ENCODE results near the gene NLRP6.
"Not testable (repeated sequence)": the region's sequence is repeated elsewhere in the genome, so short reads cannot be mapped to it uniquely, and the experiment has no call there.

NLRP6 gene

GRCh38 chr11:278001-278951 is at the start of gene NLRP6:
TSS of gene NLRP6 (plus strand) at chr11:278407. CDS start at chr11:278570, 163 bp downstream.
- Mint-ChIP-seq H3K27me3 (no peaks in the 10 kb centered on the region), H3K9me3 (ENCODE audit: low read depth) (peaks cover 9% of the 10 kb centered on the region), H3K4me3 (peak within 1 kb of the TSS; percentile 89), H3K4me1 (ENCODE audit: low read depth) (peaks cover 51% of the 10 kb centered on the region), H3K36me3 (peaks cover 12% of the 10 kb centered on the region), H3K27ac (peak within 1 kb of the TSS; percentile 97)

GRCh38 chr11:230431-230830 is 47.8 kb upstream of the NLRP6 start:
- H3K27me3 Mint-ChIP-seq = no peaks in the 10 kb centered on the region
- H3K36me3 Mint-ChIP-seq = no peaks in the 10 kb centered on the region
- no peak overlapping the region for H3K4me3 Mint-ChIP-seq
- H3K27ac Mint-ChIP-seq = peak overlapping the region; percentile 46
- H3K4me1 Mint-ChIP-seq (ENCODE audit: low read depth) = peaks cover 28% of the 10 kb centered on the region
- no peaks in the 10 kb centered on the region for H3K9me3 Mint-ChIP-seq (ENCODE audit: low read depth)

DNA sequence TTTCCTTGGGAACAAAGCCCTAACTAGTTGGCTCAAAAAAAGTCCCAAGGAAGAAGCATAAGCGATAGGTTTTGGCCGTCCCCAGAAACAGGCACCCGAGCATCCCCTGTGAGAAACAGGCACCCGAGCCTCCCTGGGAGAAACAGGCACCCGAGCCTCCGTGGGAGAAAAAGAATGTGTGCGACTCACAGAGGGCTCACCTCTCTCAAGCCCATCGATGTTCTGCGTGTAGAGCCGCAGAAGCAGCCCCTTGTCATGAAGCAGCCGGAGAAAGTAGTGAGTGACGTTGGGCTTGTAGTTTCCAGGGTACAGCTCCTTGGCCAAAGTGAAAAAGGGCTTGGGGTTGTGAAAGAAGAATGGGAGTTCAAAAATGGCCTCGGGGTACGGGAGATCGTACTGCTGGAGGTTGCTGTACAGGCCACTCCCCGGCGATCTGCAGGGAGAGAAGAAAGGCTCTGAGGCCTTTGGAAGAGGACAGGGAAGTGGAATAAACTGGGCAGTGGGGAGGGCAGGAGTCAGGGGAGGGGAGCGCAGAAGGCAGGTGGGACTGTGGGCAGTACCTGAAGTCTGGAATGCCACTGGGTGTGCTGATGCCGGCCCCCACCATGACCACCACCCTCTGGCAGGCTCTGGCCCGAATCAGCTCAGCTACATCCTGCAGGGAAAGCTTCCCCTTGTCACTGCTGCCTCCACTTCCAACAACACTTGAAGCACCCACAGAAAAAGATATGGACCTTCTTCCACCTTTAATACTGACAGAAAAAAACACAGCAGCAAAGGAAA is 45.2 kb upstream of the NLRP6 start:
- Mint-ChIP-seq H3K27me3 (no peaks in the 10 kb centered on the region), H3K27ac (peak overlapping the region; percentile 59), H3K36me3 (no peaks in the 10 kb centered on the region), H3K4me1 (ENCODE audit: low read depth) (peaks cover 29% of the 10 kb centered on the region), H3K9me3 (ENCODE audit: low read depth) (no peaks in the 10 kb centered on the region), H3K4me3 (no peak overlapping the region)

DNA sequence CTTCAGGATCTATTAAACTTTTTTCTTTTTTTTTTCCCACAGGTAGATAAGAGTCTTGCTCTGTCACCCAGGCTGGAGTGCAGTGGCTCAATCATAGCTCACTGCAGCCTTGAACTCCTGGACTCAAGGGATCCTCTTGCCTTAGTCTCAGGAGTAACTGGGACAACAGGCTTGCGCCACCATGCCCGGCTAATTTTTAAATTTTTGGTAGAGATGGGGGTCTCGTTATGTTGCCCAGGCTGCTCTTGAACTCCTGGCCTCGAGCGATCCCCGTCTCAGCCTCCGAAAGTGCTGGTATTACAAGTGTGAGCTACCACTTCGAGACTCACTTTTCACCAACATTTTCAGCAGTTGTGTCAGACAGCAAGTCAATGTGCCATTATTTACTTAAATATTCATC is 43.0 kb upstream of the NLRP6 start:
- Mint-ChIP-seq H3K27ac (peak overlapping the region; percentile 97), H3K9me3 (ENCODE audit: low read depth) (no peaks in the 10 kb centered on the region), H3K4me3 (peak overlapping the region; percentile 88), H3K4me1 (ENCODE audit: low read depth) (peaks cover 41% of the 10 kb centered on the region), H3K36me3 (no peaks in the 10 kb centered on the region), H3K27me3 (no peaks in the 10 kb centered on the region)

- Mint-ChIP-seq H3K9me3 (ENCODE audit: low read depth) (no peaks in the 10 kb centered on the region), H3K4me3 (peak overlapping the region; percentile 88), H3K27me3 (no peaks in the 10 kb centered on the region), H3K27ac (peak overlapping the region; percentile 97), H3K36me3 (peaks cover 2% of the 10 kb centered on the region), H3K4me1 (ENCODE audit: low read depth) (peaks cover 45% of the 10 kb centered on the region)
These were observed 42.6 kb upstream of the NLRP6 start for GRCh38 chr11:235609-235996.

DNA sequence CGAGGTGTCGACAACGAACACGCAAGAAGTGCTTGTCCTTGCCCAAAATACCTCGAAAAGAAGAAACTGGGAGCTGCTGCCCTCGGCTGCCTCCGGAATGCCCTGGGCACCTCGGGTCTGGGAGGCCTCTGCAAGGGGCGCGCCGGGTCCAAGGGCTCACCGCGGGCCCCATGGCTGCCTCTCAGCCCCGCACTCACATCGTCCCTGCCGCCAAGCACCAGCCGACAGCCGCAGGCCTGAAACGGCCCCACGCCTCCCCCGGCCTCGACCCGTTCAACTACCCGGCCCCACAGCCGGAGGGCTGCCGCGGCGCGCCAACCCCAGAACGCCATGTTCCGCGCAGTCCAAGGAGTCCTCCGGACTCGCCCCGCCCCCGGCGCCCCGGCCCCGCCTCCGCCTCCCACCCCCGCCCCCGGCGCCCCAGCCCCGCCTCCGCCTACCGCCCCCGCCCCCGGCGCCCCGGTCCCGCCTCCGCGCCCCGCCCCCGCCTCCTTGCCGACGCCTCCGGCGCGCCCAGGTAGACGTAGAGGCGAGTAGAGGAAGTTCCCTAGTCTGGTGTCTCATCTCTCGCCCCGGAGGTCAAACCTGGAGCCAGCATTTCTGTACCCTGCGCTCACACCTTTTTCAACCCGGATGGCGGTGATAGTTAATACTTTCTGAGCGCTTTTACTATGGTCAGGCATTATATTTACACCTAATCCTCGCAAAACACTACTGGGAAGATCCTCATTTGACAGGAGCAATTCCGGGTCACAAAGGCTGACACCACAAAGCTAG is 42.0 kb upstream of the NLRP6 start, which contains the start of gene SIRT3:
TSS of gene SIRT3 (minus strand) at position 346 of the 777 bp plus-strand sequence. CDS start at position 332, 14 bp downstream.
- Mint-ChIP-seq H3K4me1 (ENCODE audit: low read depth) (peaks cover 47% of the 10 kb centered on the region), H3K36me3 (peaks cover 2% of the 10 kb centered on the region), H3K27ac (peak within 1 kb of the TSS; percentile 99), H3K27me3 (no peaks in the 10 kb centered on the region), H3K4me3 (peak within 1 kb of the TSS; percentile 94), H3K9me3 (ENCODE audit: low read depth) (no peaks in the 10 kb centered on the region)

DNA sequence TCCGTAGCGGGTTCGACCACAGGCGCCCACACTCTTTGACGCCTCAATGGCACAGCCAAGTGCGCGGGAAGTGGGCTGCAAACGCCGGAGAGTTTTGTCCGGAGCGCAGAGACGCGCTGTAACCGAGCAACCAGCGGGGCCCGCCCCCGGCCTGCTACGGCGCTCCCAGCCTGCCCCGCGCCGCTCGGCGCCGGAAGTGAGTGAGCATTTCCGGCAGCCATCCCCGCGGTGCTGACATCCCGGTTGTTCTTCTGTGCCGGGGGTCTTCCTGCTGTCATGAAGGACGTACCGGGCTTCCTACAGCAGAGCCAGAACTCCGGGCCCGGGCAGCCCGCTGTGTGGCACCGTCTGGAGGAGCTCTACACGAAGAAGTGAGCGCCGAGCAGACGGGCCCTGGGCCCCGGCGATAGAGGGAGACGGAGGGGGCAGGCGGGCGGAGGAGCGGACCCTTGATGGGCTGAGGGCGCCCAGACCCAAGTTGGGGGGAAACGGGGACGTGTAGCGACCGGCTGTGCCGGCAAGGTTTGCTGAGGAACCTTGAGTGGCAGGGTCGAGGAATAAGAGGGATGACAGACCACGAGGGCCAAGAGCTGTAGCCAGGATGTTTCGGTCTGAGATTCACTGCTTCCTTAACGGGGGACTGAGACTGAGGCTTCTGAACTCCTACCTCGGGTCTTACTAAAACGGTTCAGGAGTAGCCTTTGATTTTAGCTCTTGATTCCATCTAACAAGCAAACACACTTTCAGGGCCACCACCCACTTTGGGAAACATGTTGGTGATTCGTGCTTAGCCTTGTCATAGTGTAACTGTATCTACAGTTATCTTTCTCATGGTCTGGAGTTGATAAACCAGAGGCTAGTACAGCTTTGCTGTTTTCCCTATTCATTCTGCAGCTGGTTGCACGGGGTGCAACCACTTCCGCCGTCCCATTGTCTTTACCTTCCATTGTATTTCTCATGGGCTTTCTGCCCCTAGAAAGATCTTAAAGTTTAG is 41.1 kb upstream of the NLRP6 start, which contains the start of gene PSMD13:
TSS of gene PSMD13 (plus strand) at position 203 of the 994 bp plus-strand sequence. CDS start at position 277, 74 bp downstream.
- Mint-ChIP-seq H3K9me3 (ENCODE audit: low read depth) (no peaks in the 10 kb centered on the region), H3K27me3 (no peaks in the 10 kb centered on the region), H3K4me3 (peak within 1 kb of the TSS; percentile 94), H3K27ac (peak within 1 kb of the TSS; percentile 99), H3K4me1 (ENCODE audit: low read depth) (peaks cover 56% of the 10 kb centered on the region), H3K36me3 (peaks cover 9% of the 10 kb centered on the region)

DNA sequence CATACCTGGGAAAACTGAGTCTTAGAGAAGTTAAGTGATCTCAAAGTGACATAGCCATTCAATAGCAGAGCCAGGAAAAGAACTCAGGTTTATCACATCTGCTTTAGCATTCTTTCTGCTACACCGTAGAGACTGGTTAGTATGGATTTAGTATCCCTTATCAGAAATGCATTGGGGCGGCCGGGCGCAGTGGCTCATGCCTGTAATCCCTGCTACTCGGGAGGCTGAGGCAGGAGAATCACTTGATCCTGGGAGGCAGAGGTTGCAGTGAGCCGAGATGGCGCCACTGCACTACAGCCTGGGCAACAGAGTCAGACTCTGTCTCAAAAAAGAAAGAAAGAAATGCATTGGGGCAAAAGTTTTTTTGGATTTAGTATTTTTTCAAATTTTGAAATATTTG is 39.9 kb upstream of the NLRP6 start:
- not testable (repeated sequence) for H3K27me3 Mint-ChIP-seq; H3K9me3 Mint-ChIP-seq (ENCODE audit: low read depth)
- peak overlapping the region; percentile 99 for H3K27ac Mint-ChIP-seq
- peaks cover 13% of the 10 kb centered on the region for H3K36me3 Mint-ChIP-seq
- peak overlapping the region; percentile 94 for H3K4me3 Mint-ChIP-seq
- H3K4me1 Mint-ChIP-seq (ENCODE audit: low read depth) = peaks cover 62% of the 10 kb centered on the region

GRCh38 chr11:240315-240714 is 37.9 kb upstream of the NLRP6 start:
- Mint-ChIP-seq H3K4me1 (ENCODE audit: low read depth) (peaks cover 55% of the 10 kb centered on the region), H3K36me3 (peaks cover 15% of the 10 kb centered on the region), H3K27me3 (no peaks in the 10 kb centered on the region), H3K27ac (peak overlapping the region; percentile 74), H3K4me3 (peak overlapping the region; percentile 38), H3K9me3 (ENCODE audit: low read depth) (no peaks in the 10 kb centered on the region)

- H3K4me3 Mint-ChIP-seq = peak overlapping the region; percentile 44
- H3K4me1 Mint-ChIP-seq (ENCODE audit: low read depth) = peaks cover 50% of the 10 kb centered on the region
- H3K9me3 Mint-ChIP-seq (ENCODE audit: low read depth) = no peaks in the 10 kb centered on the region
- no peaks in the 10 kb centered on the region for H3K27me3 Mint-ChIP-seq
- peak overlapping the region; percentile 72 for H3K27ac Mint-ChIP-seq
- H3K36me3 Mint-ChIP-seq = peaks cover 16% of the 10 kb centered on the region
These were observed 36.6 kb upstream of the NLRP6 start for GRCh38 chr11:241634-242033.

- Mint-ChIP-seq H3K9me3 (ENCODE audit: low read depth) (no peaks in the 10 kb centered on the region), H3K4me1 (ENCODE audit: low read depth) (peaks cover 34% of the 10 kb centered on the region), H3K4me3 (no peak overlapping the region), H3K27ac (peak overlapping the region; percentile 10), H3K36me3 (peaks cover 19% of the 10 kb centered on the region), H3K27me3 (no peaks in the 10 kb centered on the region)
These were observed 33.8 kb upstream of the NLRP6 start for GRCh38 chr11:244376-244775.

- Mint-ChIP-seq H3K4me3 (no peak overlapping the region), H3K9me3 (ENCODE audit: low read depth) (no peaks in the 10 kb centered on the region), H3K27ac (no peak overlapping the region), H3K4me1 (ENCODE audit: low read depth) (peaks cover 16% of the 10 kb centered on the region), H3K36me3 (peaks cover 8% of the 10 kb centered on the region), H3K27me3 (no peaks in the 10 kb centered on the region)
These were observed 29.1 kb upstream of the NLRP6 start for GRCh38 chr11:249062-249461.

DNA sequence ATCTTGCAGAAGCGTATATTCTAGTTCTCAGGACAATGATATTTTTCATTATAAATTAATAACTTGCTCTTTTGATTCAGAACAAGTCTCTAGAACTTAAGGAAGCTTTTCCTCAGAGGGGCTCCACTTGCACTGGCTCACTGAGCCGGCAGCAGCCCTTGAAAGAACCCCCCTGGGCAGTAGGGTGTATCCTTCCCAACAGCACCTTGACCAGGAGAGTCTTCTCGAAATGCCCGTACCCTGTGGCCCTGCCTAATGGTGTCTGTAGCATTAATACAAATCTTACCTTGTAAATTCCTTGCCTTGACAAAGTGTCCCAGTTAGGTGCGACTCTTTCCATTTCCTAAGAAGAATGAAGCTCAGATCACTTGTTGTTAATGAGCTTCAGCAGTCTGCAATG is 27.9 kb upstream of the NLRP6 start:
- Mint-ChIP-seq H3K4me1 (ENCODE audit: low read depth) (peaks cover 14% of the 10 kb centered on the region), H3K9me3 (ENCODE audit: low read depth) (no peaks in the 10 kb centered on the region), H3K4me3 (no peak overlapping the region), H3K27ac (peak overlapping the region; percentile 79), H3K27me3 (no peaks in the 10 kb centered on the region), H3K36me3 (peaks cover 6% of the 10 kb centered on the region)

All from activated naive CD8-positive, alpha-beta T cell (primary cell).